Liver (tissue), 9 donors: ENCODE results near the gene CMIP. TPM values are rescaled to one million over a fixed set of nuclear protein-coding genes. Genes with fewer than 3 reads are reported as not detected.

ENCODE experiments used
- DNase-seq: peaks from one replicate; pipeline ENCODE4 v3.0.0-alpha.2; 2017; ENCODE audit warnings: low spot score
- H3K27ac ChIP-seq, 2 donors: one replicate each; pipeline ENCODE4 v1.7.0; 2013; ENCODE audit warnings: inconsistent platforms in 2 of 2, low read length in 2 of 2, control low read depth in 1 of 2, low read depth in 1 of 2, mild to moderate bottlenecking in 1 of 2
- H3K27me3 ChIP-seq, 4 donors: one replicate each; pipeline versions ENCODE4 v1.6.1 to v1.7.0; 2013; ENCODE audit warnings: low read length in 3 of 4, inconsistent platforms in 1 of 4, mild to moderate bottlenecking in 1 of 4, moderate library complexity in 1 of 4; ENCODE audit not compliant: control insufficient read depth in 4 of 4, insufficient read depth in 4 of 4
- H3K36me3 ChIP-seq, 4 donors: one replicate each; pipeline versions ENCODE4 v1.6.1 to v1.7.0; 2013; ENCODE audit warnings: low read length in 3 of 4, mild to moderate bottlenecking in 3 of 4, low read depth in 1 of 4, moderate library complexity in 1 of 4; ENCODE audit not compliant: control insufficient read depth in 4 of 4, insufficient read depth in 3 of 4
- H3K4me1 ChIP-seq, 4 donors: one replicate each; pipeline versions ENCODE4 v1.6.1 to v1.7.0; 2013; ENCODE audit warnings: low read length in 3 of 4, mild to moderate bottlenecking in 3 of 4, moderate library complexity in 1 of 4; ENCODE audit not compliant: control insufficient read depth in 4 of 4, insufficient read depth in 4 of 4
- H3K4me3 ChIP-seq, 3 donors: one replicate each; pipeline versions ENCODE4 v1.6.1 to v1.7.0; 2013; ENCODE audit warnings: low read length in 3 of 3, control low read depth in 1 of 3, low read depth in 1 of 3, mild to moderate bottlenecking in 1 of 3
- H3K9ac ChIP-seq, 2 donors: one replicate each; pipeline ENCODE4 v1.7.0; 2013; ENCODE audit warnings: low read length in 2 of 2, mild to moderate bottlenecking in 2 of 2, moderate library complexity in 2 of 2, control low read depth in 1 of 2, low read depth in 1 of 2
- H3K9me3 ChIP-seq, 4 donors: one replicate each; pipeline versions ENCODE4 v1.6.1 to v1.7.0; 2013; ENCODE audit warnings: low read length in 3 of 4; ENCODE audit not compliant: control insufficient read depth in 4 of 4
- EGR1 ChIP-seq, 2 donors: IDR thresholded peaks; 2 replicates each; pipeline ENCODE4 v1.6.1; 2016 to 2018; ENCODE audit warnings: antibody characterized with exemption in 2 of 2, low read depth in 2 of 2
- FOXA1 ChIP-seq: IDR thresholded peaks from 2 replicates; pipeline ENCODE4 v1.6.1; 2016; ENCODE audit warnings: antibody characterized with exemption
- FOXA2 ChIP-seq: IDR thresholded peaks from 2 replicates; pipeline ENCODE4 v1.6.1; 2016; ENCODE audit warnings: antibody characterized with exemption
- GABPA ChIP-seq, 2 donors: IDR thresholded peaks in 1 of 2; conservative IDR thresholded peaks in 1 of 2; 2 replicates each; pipeline ENCODE4 v1.6.1; 2016; ENCODE audit warnings: antibody characterized with exemption in 2 of 2, mild to moderate bottlenecking in 1 of 2, moderate library complexity in 1 of 2
- HNF4A ChIP-seq, 2 donors: conservative IDR thresholded peaks; 2 replicates each; pipeline ENCODE4 v1.6.1; 2016; ENCODE audit warnings: antibody characterized with exemption in 2 of 2, mild to moderate bottlenecking in 2 of 2
- JUND ChIP-seq, 2 donors: IDR thresholded peaks; 2 replicates each; pipeline ENCODE4 v1.6.1; 2016; ENCODE audit warnings: antibody characterized with exemption in 2 of 2
- NR2F2 ChIP-seq: IDR thresholded peaks from 2 replicates; pipeline ENCODE4 v1.6.1; 2016; ENCODE audit warnings: antibody characterized with exemption
- RAD21 ChIP-seq, 2 donors: IDR thresholded peaks; 2 replicates each; pipeline ENCODE4 v1.6.1; 2016; ENCODE audit warnings: antibody characterized with exemption in 2 of 2, mild to moderate bottlenecking in 2 of 2
- RXRA ChIP-seq, 2 donors: IDR thresholded peaks; 2 replicates each; pipeline ENCODE4 v1.6.1; 2017 to 2018; ENCODE audit warnings: antibody characterized with exemption in 2 of 2, mild to moderate bottlenecking in 1 of 2
- SP1 ChIP-seq: IDR thresholded peaks from 2 replicates; pipeline ENCODE4 v1.6.1; 2018; ENCODE audit warnings: antibody characterized with exemption, mild to moderate bottlenecking
- YY1 ChIP-seq: IDR thresholded peaks from 2 replicates; pipeline ENCODE4 v1.6.1; 2016; ENCODE audit warnings: antibody characterized with exemption, mild to moderate bottlenecking
- WGBS: extraction: QIAGEN DNeasy Blood & Tissue Kit; methylation state at CpG from one replicate; pipeline ENCODE4 v1.1.7; 2013; 5-methylcytosine and 5-hydroxymethylcytosine counted together
- polyA plus RNA-seq, 2 donors: library from polyadenylated mRNA; stranded (reverse) in 1 of 2; unstranded in 1 of 2; fragments of 200-250 nt in 1 of 2; fragments of >200 nt in 1 of 2; fragmentation: Nextera tagmentation in 1 of 2; extraction: Ambion mirVana in 1 of 2; gene quantifications; one replicate each; pipeline versions ENCODE4 v1.2.1 to v1.2.3, GENCODE V29; 2013 to 2015
- total RNA-seq, 2 donors: library from RNA; depleted of rRNA; stranded (reverse); fragments of >200 nt; gene quantifications; one replicate each; pipeline ENCODE4 v1.2.3, GENCODE V29; 2014
- TF ChIP-seq, protein P1 (sequence below): IDR thresholded peaks from 2 replicates; pipeline ENCODE4 v1.6.1; 2016; ENCODE audit warnings: antibody characterized with exemption
- TF ChIP-seq, protein P2 (sequence below): IDR thresholded peaks from 2 replicates; pipeline ENCODE4 v1.6.1; 2016; ENCODE audit warnings: antibody characterized with exemption, mild to moderate bottlenecking
- TF ChIP-seq, protein P3 (sequence below): IDR thresholded peaks from 2 replicates; pipeline ENCODE4 v1.6.1; 2016; ENCODE audit warnings: antibody characterized with exemption
- TF ChIP-seq, protein P4 (sequence below): fragments of 150-350 bp; IDR thresholded peaks from 2 replicates; pipeline ENCODE4 v1.5.1; 2017; ENCODE audit warnings: improper control_type of control experiment, low read depth, low read length; ENCODE audit not compliant: missing input control
- donor health status: healthy.
- donor health status: healthy.
- donor health status: healthy.
- donor health status: healthy.
- donor health status: healthy.

The CMIP gene
- total and polyA plus RNA-seq, 4 donors: 1.7 to 15.6 (median 10.1) TPM

DNA sequence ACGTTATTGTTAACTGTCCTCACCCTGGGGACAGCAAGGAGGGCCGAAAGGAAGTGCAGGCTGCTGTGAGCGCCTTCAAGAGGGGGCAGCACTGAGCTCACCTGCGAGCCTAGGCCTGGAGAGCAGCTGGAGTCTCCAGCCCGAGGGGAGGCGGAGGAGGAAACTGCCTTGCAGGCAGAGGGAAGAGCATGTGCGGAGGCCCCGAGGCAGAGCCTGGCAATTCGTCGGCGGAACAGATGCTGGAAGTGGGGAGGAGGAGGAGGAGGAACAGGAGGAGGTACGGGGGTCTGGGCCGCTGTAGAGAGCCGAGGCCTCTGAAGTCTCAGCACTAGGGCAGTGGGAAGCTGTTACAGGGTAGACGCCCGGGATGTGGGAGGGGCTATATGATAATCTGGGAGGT is 284.8 kb downstream of the CMIP start:
- peaks cover 0 to 2% (median 0%) of the 10 kb centered on the region in 4 donors for H3K27me3 ChIP-seq
- no peak for DNase-seq
- no peak for TF ChIP-seq YY1
- TF ChIP-seq, protein P1, sequence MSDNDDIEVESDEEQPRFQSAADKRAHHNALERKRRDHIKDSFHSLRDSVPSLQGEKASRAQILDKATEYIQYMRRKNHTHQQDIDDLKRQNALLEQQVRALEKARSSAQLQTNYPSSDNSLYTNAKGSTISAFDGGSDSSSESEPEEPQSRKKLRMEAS: no peak
- TF ChIP-seq GABPA (IDR thresholded peaks at IDR 0.05 in 1 of 2, conservative IDR thresholded peaks at IDR 0.05 in 1 of 2): no peak
- no peak for TF ChIP-seq FOXA1
- TF ChIP-seq SP1: no peak
- TF ChIP-seq EGR1 (IDR thresholded peaks at IDR 0.05; ENCODE audit: low read depth in 2 of 2): no peak
- TF ChIP-seq, protein P2, sequence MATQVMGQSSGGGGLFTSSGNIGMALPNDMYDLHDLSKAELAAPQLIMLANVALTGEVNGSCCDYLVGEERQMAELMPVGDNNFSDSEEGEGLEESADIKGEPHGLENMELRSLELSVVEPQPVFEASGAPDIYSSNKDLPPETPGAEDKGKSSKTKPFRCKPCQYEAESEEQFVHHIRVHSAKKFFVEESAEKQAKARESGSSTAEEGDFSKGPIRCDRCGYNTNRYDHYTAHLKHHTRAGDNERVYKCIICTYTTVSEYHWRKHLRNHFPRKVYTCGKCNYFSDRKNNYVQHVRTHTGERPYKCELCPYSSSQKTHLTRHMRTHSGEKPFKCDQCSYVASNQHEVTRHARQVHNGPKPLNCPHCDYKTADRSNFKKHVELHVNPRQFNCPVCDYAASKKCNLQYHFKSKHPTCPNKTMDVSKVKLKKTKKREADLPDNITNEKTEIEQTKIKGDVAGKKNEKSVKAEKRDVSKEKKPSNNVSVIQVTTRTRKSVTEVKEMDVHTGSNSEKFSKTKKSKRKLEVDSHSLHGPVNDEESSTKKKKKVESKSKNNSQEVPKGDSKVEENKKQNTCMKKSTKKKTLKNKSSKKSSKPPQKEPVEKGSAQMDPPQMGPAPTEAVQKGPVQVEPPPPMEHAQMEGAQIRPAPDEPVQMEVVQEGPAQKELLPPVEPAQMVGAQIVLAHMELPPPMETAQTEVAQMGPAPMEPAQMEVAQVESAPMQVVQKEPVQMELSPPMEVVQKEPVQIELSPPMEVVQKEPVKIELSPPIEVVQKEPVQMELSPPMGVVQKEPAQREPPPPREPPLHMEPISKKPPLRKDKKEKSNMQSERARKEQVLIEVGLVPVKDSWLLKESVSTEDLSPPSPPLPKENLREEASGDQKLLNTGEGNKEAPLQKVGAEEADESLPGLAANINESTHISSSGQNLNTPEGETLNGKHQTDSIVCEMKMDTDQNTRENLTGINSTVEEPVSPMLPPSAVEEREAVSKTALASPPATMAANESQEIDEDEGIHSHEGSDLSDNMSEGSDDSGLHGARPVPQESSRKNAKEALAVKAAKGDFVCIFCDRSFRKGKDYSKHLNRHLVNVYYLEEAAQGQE: no peak
- TF ChIP-seq HNF4A (conservative IDR thresholded peaks at IDR 0.05): no peak
- TF ChIP-seq RAD21 (IDR thresholded peaks at IDR 0.05): no peak
- TF ChIP-seq RXRA (IDR thresholded peaks at IDR 0.05): no peak
- TF ChIP-seq, protein P3, sequence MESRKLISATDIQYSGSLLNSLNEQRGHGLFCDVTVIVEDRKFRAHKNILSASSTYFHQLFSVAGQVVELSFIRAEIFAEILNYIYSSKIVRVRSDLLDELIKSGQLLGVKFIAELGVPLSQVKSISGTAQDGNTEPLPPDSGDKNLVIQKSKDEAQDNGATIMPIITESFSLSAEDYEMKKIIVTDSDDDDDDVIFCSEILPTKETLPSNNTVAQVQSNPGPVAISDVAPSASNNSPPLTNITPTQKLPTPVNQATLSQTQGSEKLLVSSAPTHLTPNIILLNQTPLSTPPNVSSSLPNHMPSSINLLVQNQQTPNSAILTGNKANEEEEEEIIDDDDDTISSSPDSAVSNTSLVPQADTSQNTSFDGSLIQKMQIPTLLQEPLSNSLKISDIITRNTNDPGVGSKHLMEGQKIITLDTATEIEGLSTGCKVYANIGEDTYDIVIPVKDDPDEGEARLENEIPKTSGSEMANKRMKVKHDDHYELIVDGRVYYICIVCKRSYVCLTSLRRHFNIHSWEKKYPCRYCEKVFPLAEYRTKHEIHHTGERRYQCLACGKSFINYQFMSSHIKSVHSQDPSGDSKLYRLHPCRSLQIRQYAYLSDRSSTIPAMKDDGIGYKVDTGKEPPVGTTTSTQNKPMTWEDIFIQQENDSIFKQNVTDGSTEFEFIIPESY: no peak
- no peak for TF ChIP-seq JUND (IDR thresholded peaks at IDR 0.05)
- WGBS: 86% methylated on average over 16 of the region's 16 CpGs
- peaks cover 0 to 9% (median 3%) of the 10 kb centered on the region in 4 donors for H3K4me1 ChIP-seq
- H3K9me3 ChIP-seq: no peaks in the 10 kb centered on the region
- H3K36me3 ChIP-seq: no peaks in the 10 kb centered on the region
- H3K4me3 ChIP-seq: no peak overlapping the region
- no peak overlapping the region for H3K27ac ChIP-seq
- H3K9ac ChIP-seq: no peak overlapping the region

DNA sequence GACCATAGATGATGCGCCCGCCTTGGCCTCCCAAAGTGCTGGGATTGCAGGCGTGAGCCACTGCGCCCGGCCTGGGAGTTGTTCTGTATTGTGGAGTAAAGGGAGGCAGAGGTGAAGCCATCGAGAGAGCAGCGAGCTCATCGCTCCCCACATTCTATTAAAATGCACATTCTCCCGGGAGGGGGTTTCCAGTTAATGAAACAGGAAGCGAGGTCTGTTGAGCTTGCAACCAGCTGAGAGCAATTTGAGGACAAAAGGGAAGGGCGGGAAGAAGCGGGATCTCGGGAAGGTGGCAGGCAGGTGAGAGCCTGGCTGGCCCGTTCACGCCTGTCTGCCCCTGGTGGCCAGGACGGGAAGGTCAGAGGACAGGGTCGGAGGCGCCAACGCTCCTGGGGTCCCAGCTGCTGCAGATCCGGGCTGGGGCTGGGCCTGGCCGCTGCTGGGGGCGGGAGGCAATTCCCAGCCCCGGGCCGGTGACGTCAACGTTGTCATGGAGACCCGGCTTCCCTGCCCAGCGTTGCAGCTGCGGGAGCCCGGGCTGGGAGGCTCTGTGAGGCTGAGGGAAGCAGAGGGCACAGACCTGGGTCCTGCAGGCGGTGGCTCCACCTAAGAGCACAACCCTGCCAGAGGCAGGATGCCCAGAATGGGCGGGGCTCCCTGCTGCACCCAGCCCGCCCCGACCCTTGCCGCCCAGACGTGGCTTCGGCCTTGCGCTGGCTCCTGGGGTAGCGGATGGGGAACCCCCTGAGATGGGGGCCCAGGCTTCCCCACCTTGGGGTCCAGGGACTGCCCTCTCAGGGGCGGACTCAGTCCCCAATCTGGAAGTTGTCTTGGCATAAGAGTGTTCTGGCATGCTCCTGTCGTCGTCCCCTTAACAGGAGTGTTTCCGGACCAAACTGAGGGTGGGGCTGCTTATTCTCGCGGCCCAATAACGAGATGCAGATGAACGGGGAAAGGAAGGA is 285.8 kb downstream of the CMIP start:
- Histone ChIP-seq H3K27me3 (peaks cover 0 to 2% (median 0%) of the 10 kb centered on the region in 4 donors), H3K9me3 (no peaks in the 10 kb centered on the region), H3K4me1 (peaks cover 0 to 9% (median 3%) of the 10 kb centered on the region in 4 donors), H3K9ac (no peak overlapping the region), H3K4me3 (peak overlapping the region in 1 of 3 donors; percentile 31), H3K36me3 (no peaks in the 10 kb centered on the region), H3K27ac (peak overlapping the region in 1 of 2 donors; percentile 63)
- no peak for TF ChIP-seq FOXA2
- peak; percentile 36 to 54 for TF ChIP-seq RAD21 (IDR thresholded peaks at IDR 0.05)
- TF ChIP-seq RXRA (IDR thresholded peaks at IDR 0.05): peak in 1 of 2 donors; percentile 8
- peak; percentile 53 for TF ChIP-seq NR2F2
- TF ChIP-seq, protein P4, sequence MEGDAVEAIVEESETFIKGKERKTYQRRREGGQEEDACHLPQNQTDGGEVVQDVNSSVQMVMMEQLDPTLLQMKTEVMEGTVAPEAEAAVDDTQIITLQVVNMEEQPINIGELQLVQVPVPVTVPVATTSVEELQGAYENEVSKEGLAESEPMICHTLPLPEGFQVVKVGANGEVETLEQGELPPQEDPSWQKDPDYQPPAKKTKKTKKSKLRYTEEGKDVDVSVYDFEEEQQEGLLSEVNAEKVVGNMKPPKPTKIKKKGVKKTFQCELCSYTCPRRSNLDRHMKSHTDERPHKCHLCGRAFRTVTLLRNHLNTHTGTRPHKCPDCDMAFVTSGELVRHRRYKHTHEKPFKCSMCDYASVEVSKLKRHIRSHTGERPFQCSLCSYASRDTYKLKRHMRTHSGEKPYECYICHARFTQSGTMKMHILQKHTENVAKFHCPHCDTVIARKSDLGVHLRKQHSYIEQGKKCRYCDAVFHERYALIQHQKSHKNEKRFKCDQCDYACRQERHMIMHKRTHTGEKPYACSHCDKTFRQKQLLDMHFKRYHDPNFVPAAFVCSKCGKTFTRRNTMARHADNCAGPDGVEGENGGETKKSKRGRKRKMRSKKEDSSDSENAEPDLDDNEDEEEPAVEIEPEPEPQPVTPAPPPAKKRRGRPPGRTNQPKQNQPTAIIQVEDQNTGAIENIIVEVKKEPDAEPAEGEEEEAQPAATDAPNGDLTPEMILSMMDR: peak; percentile 59
- TF ChIP-seq FOXA1: no peak
- TF ChIP-seq HNF4A (conservative IDR thresholded peaks at IDR 0.05): no peak
- peak; percentile 53 for TF ChIP-seq SP1
- DNase-seq: peak; percentile 67
- 22% methylated on average over 47 of the region's 47 CpGs for WGBS
